Stimulated activated effector memory CD8-positive, alpha-beta T cell treated with anti-CD3 and anti-CD28 coated beads, Interleukin-12 subunit alpha, Interleukin-12 subunit beta, amount 100 ng/mL, for 72 hours (primary cell): ENCODE data around the gene TBX4.

ENCODE experiments used
- ATAC-seq: fragments of 150-1000 bp; cut with Tn5 transposase; 2 replicates; pipeline ENCODE4 v1.10.0; 2021
- DNase-seq, 2 donors: peaks; one replicate each; pipeline ENCODE4 v3.0.0; 2021 to 2022; ENCODE audit warnings: low spot score in 2 of 2
- H3K27ac Mint-ChIP-seq: one replicate; pipeline ENCODE4 v1.8.0; 2022; ENCODE audit warnings: mild to moderate bottlenecking, mixed read lengths
- H3K36me3 Mint-ChIP-seq: one replicate; pipeline ENCODE4 v1.8.0; 2022; ENCODE audit warnings: mild to moderate bottlenecking, mixed read lengths
- H3K4me1 Mint-ChIP-seq: one replicate; pipeline ENCODE4 v1.8.0; 2022; ENCODE audit warnings: mixed read lengths
- H3K4me3 Mint-ChIP-seq: one replicate; pipeline ENCODE4 v1.8.0; 2022; ENCODE audit warnings: mild to moderate bottlenecking, mixed read lengths
- H3K9me3 Mint-ChIP-seq: one replicate; pipeline ENCODE4 v1.8.0; 2022; ENCODE audit warnings: mixed read lengths

The TBX4 gene

DNA sequence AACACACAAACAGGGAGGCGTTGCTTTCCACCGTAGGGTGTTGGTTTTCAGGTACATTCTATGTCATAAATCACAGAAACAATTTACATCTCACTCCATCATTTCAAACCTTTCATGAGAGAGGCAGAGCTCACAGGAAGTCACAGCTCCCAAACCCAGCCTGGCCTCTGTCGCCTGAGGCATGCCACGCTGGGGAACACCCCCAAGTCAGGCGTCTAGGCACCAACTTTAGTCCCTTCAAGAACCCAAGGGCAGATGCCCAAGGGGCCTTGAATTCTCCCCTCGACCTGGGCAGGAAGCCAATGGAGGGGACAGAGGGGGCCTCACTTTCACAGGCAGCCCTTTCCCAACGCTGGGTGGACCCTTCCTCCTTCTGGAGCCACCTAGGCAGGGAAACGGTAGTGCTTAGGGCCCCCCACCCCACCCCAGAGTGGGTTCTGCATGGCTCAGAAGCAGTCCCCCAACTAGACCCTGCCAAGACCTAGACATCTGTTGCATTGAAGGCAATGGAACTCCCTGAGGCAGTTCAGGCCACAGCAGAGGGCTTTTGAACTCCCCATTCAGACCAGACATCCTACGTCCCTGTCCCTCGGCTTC, 10.6 kb downstream of the TBX4 start:
- Mint-ChIP-seq H3K4me1 (peaks cover 22% of the 10 kb centered on the region), H3K4me3 (no peak overlapping the region), H3K36me3 (no peaks in the 10 kb centered on the region), H3K9me3 (no peaks in the 10 kb centered on the region), H3K27ac (no peak overlapping the region)
- ATAC-seq (no peak), DNase-seq (no peak)

DNA sequence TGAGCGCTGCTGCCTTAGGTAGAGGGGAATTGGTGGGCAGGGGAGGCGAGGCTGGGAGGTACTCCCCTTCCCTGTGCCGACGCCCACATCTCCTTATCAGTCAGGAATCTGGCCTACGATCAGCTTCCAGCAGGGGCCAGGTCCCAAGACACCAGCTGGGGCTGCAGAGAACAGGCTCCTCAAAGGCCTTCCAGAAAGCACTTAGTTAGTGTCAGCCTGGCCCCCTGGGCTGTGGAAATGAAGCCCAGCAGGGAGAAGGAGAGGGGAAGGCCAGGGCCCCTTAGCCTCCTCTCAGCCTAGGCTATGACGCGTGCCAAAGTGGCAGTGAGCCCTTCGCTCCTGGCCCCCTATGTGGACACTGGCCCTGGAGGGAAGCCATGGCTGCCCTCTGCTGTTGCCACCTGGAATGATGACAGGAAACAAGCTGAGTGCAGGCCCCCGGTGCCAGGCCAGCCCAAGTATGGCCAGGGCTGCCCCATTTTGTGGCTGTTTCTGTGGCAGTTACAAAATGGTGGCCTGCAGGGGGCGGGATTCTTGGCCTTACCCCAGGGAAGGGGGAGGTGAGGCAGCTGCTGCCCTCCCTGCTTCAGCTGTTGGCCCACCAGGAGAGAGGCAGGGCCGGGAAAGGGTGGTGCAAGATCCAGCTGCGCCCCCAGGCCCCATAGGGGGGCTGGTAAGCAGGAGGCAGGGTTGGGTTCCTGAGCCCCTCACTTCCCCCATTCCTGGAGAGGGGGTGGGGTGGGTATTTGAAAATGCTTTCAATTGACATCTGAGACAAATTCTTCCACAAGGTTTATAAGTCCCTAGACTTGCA, 11.3 kb downstream of the TBX4 start:
- no peak overlapping the region for H3K27ac Mint-ChIP-seq
- peaks cover 22% of the 10 kb centered on the region for H3K4me1 Mint-ChIP-seq
- no peaks in the 10 kb centered on the region for H3K9me3 Mint-ChIP-seq
- DNase-seq: no peak
- H3K4me3 Mint-ChIP-seq: no peak overlapping the region
- H3K36me3 Mint-ChIP-seq: no peaks in the 10 kb centered on the region
- no peak for ATAC-seq

GRCh38 chr17:61464130-61464842, 12.1 kb downstream of the TBX4 start:
- H3K36me3 Mint-ChIP-seq: no peaks in the 10 kb centered on the region
- H3K27ac Mint-ChIP-seq: no peak overlapping the region
- no peak overlapping the region for H3K4me3 Mint-ChIP-seq
- no peaks in the 10 kb centered on the region for H3K9me3 Mint-ChIP-seq
- ATAC-seq (no peak), DNase-seq (no peak)
- peaks cover 22% of the 10 kb centered on the region for H3K4me1 Mint-ChIP-seq

DNA sequence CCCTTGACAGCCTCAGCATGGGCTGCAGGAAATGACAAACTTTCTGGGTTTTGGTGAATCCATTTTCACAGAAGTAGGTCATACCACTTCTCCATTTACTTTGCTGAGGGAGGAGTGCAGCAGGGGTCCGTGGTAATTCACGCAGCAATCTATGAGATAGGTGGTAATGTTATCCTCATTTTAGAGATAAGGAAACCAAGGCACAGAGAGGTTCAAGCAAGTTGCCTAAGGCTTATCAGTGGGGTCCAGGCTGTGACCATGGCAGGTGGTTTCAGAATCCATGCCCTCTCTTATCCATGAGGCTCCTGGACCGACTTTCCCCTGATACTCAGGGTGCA, 12.6 kb downstream of the TBX4 start:
- H3K4me1 Mint-ChIP-seq: peaks cover 22% of the 10 kb centered on the region
- H3K4me3 Mint-ChIP-seq: no peak overlapping the region
- no peaks in the 10 kb centered on the region for H3K36me3 Mint-ChIP-seq
- ATAC-seq (no peak), DNase-seq (no peak)
- no peak overlapping the region for H3K27ac Mint-ChIP-seq
- no peaks in the 10 kb centered on the region for H3K9me3 Mint-ChIP-seq

DNA sequence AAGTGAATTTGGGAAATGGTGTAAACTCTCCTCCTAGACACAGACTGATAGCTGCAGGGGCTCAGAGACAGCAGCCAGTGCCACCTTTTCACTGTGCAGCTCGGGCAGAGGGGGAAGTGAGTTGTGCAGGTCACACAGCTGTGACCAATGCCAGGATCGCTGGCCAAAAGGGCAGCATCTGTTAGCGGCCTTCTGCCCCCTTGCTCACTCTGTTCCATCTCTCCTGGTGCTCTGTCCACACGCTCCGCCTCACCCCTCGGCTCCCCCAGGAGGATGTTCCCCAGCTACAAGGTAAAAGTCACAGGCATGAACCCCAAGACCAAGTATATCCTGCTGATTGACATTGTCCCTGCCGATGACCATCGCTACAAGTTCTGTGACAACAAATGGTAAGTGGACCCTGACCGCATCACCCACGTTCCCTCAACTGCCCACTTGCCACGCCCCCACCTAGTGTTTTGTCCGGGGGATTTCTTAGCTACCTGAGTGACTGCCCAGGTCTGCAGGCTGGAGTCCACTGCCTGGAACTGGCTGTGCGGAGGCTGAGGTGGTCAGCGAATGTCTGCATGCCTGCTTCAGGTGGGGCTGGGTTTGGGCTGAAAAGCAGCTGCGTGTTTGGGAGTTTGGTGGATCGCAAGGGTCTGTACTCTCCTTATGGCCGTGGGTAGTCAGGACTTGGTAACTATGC, 13.5 kb downstream of the TBX4 start:
- H3K9me3 Mint-ChIP-seq: no peaks in the 10 kb centered on the region
- peaks cover 22% of the 10 kb centered on the region for H3K4me1 Mint-ChIP-seq
- H3K36me3 Mint-ChIP-seq: no peaks in the 10 kb centered on the region
- H3K27ac Mint-ChIP-seq: no peak overlapping the region
- no peak overlapping the region for H3K4me3 Mint-ChIP-seq
- DNase-seq (no peak), ATAC-seq (no peak)

- H3K36me3 Mint-ChIP-seq: no peaks in the 10 kb centered on the region
- H3K4me3 Mint-ChIP-seq: no peak overlapping the region
- no peak overlapping the region for H3K27ac Mint-ChIP-seq
- H3K9me3 Mint-ChIP-seq: no peaks in the 10 kb centered on the region
- peaks cover 19% of the 10 kb centered on the region for H3K4me1 Mint-ChIP-seq
- DNase-seq (no peak), ATAC-seq (no peak)
Observed at GRCh38 chr17:61466246-61466645, 14.0 kb downstream of the TBX4 start.

GRCh38 chr17:61467416-61468262, 15.4 kb downstream of the TBX4 start:
- DNase-seq (no peak), ATAC-seq (no peak)
- no peaks in the 10 kb centered on the region for H3K9me3 Mint-ChIP-seq
- H3K36me3 Mint-ChIP-seq: no peaks in the 10 kb centered on the region
- peaks cover 6% of the 10 kb centered on the region for H3K4me1 Mint-ChIP-seq
- H3K27ac Mint-ChIP-seq: no peak overlapping the region
- H3K4me3 Mint-ChIP-seq: no peak overlapping the region

- no peaks in the 10 kb centered on the region for H3K36me3 Mint-ChIP-seq
- H3K9me3 Mint-ChIP-seq: no peaks in the 10 kb centered on the region
- H3K27ac Mint-ChIP-seq: no peak overlapping the region
- H3K4me3 Mint-ChIP-seq: no peak overlapping the region
- ATAC-seq (no peak), DNase-seq (no peak)
- H3K4me1 Mint-ChIP-seq: peaks cover 5% of the 10 kb centered on the region
Observed at GRCh38 chr17:61468263-61468907, 16.2 kb downstream of the TBX4 start.

DNA sequence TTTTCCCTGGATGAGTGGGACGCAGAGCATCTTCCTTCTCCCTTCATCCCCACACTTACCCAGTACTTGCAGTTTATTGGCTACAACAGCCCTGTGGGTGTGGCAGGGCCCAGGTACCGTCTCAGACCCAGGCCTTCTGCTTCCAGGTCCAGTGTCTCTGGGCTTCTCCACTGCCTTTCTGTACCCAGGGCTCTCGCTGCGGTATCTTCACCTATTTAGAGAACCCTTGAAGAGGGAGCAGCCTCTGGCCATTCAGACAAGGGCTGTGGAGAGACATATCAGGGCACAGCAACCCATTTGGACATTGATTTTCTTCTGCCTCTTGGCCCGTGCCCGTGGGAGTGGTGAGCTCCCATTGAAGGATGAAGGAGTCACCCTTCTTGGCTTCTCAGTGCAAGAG, 17.3 kb downstream of the TBX4 start:
- Mint-ChIP-seq H3K4me3 (no peak overlapping the region), H3K36me3 (no peaks in the 10 kb centered on the region), H3K4me1 (peaks cover 5% of the 10 kb centered on the region), H3K27ac (no peak overlapping the region), H3K9me3 (no peaks in the 10 kb centered on the region)
- no peak for DNase-seq
- ATAC-seq: no peak

GRCh38 chr17:61469949-61470348, 17.7 kb downstream of the TBX4 start:
- H3K27ac Mint-ChIP-seq: no peak overlapping the region
- no peak for ATAC-seq
- no peaks in the 10 kb centered on the region for H3K9me3 Mint-ChIP-seq
- H3K4me3 Mint-ChIP-seq: no peak overlapping the region
- H3K4me1 Mint-ChIP-seq: peaks cover 5% of the 10 kb centered on the region
- no peak for DNase-seq
- no peaks in the 10 kb centered on the region for H3K36me3 Mint-ChIP-seq

GRCh38 chr17:61470530-61471136, 18.4 kb downstream of the TBX4 start:
- DNase-seq: no peak
- H3K27ac Mint-ChIP-seq: no peak overlapping the region
- H3K4me3 Mint-ChIP-seq: no peak overlapping the region
- ATAC-seq: no peak
- H3K36me3 Mint-ChIP-seq: no peaks in the 10 kb centered on the region
- H3K4me1 Mint-ChIP-seq: peaks cover 5% of the 10 kb centered on the region
- no peaks in the 10 kb centered on the region for H3K9me3 Mint-ChIP-seq

DNA sequence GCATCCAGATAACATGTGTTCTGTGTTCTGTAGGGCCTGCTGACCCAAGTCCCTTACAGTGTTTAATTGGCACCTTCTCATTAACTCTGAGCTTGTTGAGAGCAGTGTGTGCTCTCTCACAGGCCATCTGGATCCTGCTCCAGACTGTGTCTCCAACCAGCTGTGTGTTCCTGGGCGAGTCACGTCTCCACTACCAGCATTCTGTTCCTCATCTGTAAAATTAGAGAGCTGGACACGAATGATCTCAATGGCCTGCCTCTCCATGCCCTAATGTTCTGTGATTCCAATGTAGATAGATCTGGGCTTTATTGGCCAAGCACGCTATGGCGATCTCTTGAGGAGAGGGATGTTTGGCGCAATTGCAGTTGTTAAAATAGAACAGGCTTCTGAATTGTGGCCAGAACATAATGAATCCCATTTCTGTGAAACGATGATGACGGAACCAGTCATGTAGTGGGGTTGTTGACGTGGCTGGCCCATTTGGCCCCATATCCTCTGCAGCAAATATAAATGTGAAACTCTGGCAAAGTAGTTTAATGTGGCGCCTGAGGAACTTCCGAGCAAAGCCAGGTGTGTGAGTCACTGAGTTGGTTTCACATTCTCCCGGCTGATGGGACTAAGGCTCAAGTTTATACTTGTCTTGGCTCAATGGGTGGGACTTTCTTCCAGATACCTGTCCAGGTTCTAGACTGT, 22.2 kb downstream of the TBX4 start:
- no peak overlapping the region for H3K27ac Mint-ChIP-seq
- peaks cover 7% of the 10 kb centered on the region for H3K4me1 Mint-ChIP-seq
- no peak for ATAC-seq
- no peak overlapping the region for H3K4me3 Mint-ChIP-seq
- no peaks in the 10 kb centered on the region for H3K9me3 Mint-ChIP-seq
- no peaks in the 10 kb centered on the region for H3K36me3 Mint-ChIP-seq
- no peak for DNase-seq

GRCh38 chr17:61474934-61475333, 22.7 kb downstream of the TBX4 start:
- no peaks in the 10 kb centered on the region for H3K36me3 Mint-ChIP-seq
- no peak for DNase-seq
- no peak overlapping the region for H3K27ac Mint-ChIP-seq
- peaks cover 7% of the 10 kb centered on the region for H3K4me1 Mint-ChIP-seq
- H3K9me3 Mint-ChIP-seq: no peaks in the 10 kb centered on the region
- ATAC-seq: no peak
- no peak overlapping the region for H3K4me3 Mint-ChIP-seq

GRCh38 chr17:61475726-61476125, 23.5 kb downstream of the TBX4 start:
- ATAC-seq (no peak), DNase-seq (no peak)
- Mint-ChIP-seq H3K4me3 (no peak overlapping the region), H3K36me3 (no peaks in the 10 kb centered on the region), H3K9me3 (no peaks in the 10 kb centered on the region), H3K4me1 (peaks cover 7% of the 10 kb centered on the region), H3K27ac (no peak overlapping the region)
